DMS 273 treated with DMSO at 0.1 percent for 48 hours (cell line): ENCODE results near the gene PGS1.
A peak's percentile ranks its signal among the peaks of the same experiment; 100 is the strongest.

Source experiments
- DNase-seq: peaks from one replicate; lab custom pipeline; 2025; lab: John Stamatoyannopoulos, UW

The PGS1 gene

GRCh38 chr17:78347453-78347852 is 31.0 kb upstream of the PGS1 start:
- DNase-seq, result no peak

- DNase-seq, result no peak
Measured at GRCh38 chr17:78348055-78348770, 30.2 kb upstream of the PGS1 start.

GRCh38 chr17:78349891-78350642 is 28.4 kb upstream of the PGS1 start:
- no peak for DNase-seq

- DNase-seq, result no peak
Measured at GRCh38 chr17:78351449-78352006, 26.9 kb upstream of the PGS1 start.

- no peak for DNase-seq
Measured at GRCh38 chr17:78353834-78354233, 24.6 kb upstream of the PGS1 start.

GRCh38 chr17:78355045-78355641 is 23.3 kb upstream of the PGS1 start:
- DNase-seq, result no peak

GRCh38 chr17:78355701-78356100 is 22.7 kb upstream of the PGS1 start:
- DNase-seq, result no peak

GRCh38 chr17:78356101-78356713 is 22.2 kb upstream of the PGS1 start:
- no peak for DNase-seq

- no peak for DNase-seq
Measured at GRCh38 chr17:78357177-78357586, 21.3 kb upstream of the PGS1 start.

GRCh38 chr17:78357672-78358537 is 20.5 kb upstream of the PGS1 start:
- DNase-seq, result no peak

- no peak for DNase-seq
Measured at GRCh38 chr17:78358538-78359320, 19.7 kb upstream of the PGS1 start.

- DNase-seq, result no peak
Measured at GRCh38 chr17:78359321-78359996, 19.0 kb upstream of the PGS1 start.

GRCh38 chr17:78359997-78360370 is 18.5 kb upstream of the PGS1 start, which contains the start of gene SOCS3:
SOCS3 (minus strand) TSS chr17:78360077; CDS start chr17:78359095, 982 bp downstream.
- DNase-seq, result peak; percentile 53

GRCh38 chr17:78360371-78361224 is 17.9 kb upstream of the PGS1 start:
- peak; percentile 37 for DNase-seq

- DNase-seq, result no peak
Measured at GRCh38 chr17:78361225-78361701, 17.2 kb upstream of the PGS1 start.

GRCh38 chr17:78362232-78362631 is 16.2 kb upstream of the PGS1 start:
- no peak for DNase-seq

GRCh38 chr17:78362671-78363070 is 15.8 kb upstream of the PGS1 start:
- DNase-seq, result no peak

- DNase-seq, result no peak
Measured at GRCh38 chr17:78364436-78365281, 13.8 kb upstream of the PGS1 start.
